GM12801 (cell line): ENCODE data around the gene HDAC4.

Source experiments
- CTCF ChIP-seq: IDR thresholded peaks from one replicate; pipeline ENCODE4 v1.5.1; 2011; ENCODE audit warnings: control low read depth; ENCODE audit not compliant: insufficient read length; ENCODE audit errors: extremely low read depth

The HDAC4 gene

GRCh38 chr2:239378021-239378917 is 22.6 kb downstream of the HDAC4 start:
- no peak for TF ChIP-seq CTCF

- TF ChIP-seq CTCF = no peak
Measured at GRCh38 chr2:239377591-239377990, 23.2 kb downstream of the HDAC4 start.

- no peak for TF ChIP-seq CTCF
Measured at GRCh38 chr2:239376942-239377531, 23.8 kb downstream of the HDAC4 start.

GRCh38 chr2:239376351-239376750 is 24.5 kb downstream of the HDAC4 start:
- no peak for TF ChIP-seq CTCF

GRCh38 chr2:239375278-239376061 is 25.4 kb downstream of the HDAC4 start:
- TF ChIP-seq CTCF = no peak

GRCh38 chr2:239374896-239375277 is 25.9 kb downstream of the HDAC4 start:
- TF ChIP-seq CTCF = no peak

- no peak for TF ChIP-seq CTCF
Measured at GRCh38 chr2:239372835-239373234, 28.0 kb downstream of the HDAC4 start.
